ENCODE data around the gene AUTS2. TPM values are rescaled to one million over a fixed set of nuclear protein-coding genes. Genes with fewer than 3 reads are reported as not detected.

AUTS2 gene
- total RNA-seq, 1 donor from 2014 or later, result 94.1 TPM

DNA sequence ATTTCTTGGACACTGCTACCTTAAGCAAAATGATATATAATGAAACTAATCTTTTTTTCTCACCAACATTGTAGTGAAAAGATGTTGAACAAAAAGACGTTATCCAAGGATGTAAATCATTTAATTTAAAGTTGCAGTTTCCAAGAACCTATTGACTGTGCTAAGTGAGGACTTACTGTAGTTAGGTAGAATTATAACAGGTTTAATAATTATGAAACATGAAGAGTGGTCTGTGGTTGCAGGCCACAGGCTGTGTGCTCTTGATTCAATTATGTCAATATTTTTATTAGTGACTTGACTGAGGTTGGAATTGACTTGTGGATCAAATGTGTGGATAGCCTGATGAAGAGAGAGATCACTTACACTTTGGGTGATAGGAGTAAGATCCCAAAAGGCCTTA lies 478.1 kb downstream of the AUTS2 start:
- no peaks in the 10 kb centered on the region for H3K9me3 Mint-ChIP-seq
- peaks cover 39% of the 10 kb centered on the region for H3K4me1 Mint-ChIP-seq (ENCODE audit: unreplicated experiment)
- no peak for DNase-seq (ENCODE audit: extremely low spot score, unreplicated experiment)
- TF ChIP-seq, protein P1, sequence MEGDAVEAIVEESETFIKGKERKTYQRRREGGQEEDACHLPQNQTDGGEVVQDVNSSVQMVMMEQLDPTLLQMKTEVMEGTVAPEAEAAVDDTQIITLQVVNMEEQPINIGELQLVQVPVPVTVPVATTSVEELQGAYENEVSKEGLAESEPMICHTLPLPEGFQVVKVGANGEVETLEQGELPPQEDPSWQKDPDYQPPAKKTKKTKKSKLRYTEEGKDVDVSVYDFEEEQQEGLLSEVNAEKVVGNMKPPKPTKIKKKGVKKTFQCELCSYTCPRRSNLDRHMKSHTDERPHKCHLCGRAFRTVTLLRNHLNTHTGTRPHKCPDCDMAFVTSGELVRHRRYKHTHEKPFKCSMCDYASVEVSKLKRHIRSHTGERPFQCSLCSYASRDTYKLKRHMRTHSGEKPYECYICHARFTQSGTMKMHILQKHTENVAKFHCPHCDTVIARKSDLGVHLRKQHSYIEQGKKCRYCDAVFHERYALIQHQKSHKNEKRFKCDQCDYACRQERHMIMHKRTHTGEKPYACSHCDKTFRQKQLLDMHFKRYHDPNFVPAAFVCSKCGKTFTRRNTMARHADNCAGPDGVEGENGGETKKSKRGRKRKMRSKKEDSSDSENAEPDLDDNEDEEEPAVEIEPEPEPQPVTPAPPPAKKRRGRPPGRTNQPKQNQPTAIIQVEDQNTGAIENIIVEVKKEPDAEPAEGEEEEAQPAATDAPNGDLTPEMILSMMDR (conservative IDR thresholded peaks at IDR 0.05), result no peak
- H3K4me3 Mint-ChIP-seq, result no peak overlapping the region
- no peaks in the 10 kb centered on the region for H3K36me3 Mint-ChIP-seq
- no peaks in the 10 kb centered on the region for H3K27me3 Mint-ChIP-seq
- no peak overlapping the region for H3K27ac Mint-ChIP-seq

DNA sequence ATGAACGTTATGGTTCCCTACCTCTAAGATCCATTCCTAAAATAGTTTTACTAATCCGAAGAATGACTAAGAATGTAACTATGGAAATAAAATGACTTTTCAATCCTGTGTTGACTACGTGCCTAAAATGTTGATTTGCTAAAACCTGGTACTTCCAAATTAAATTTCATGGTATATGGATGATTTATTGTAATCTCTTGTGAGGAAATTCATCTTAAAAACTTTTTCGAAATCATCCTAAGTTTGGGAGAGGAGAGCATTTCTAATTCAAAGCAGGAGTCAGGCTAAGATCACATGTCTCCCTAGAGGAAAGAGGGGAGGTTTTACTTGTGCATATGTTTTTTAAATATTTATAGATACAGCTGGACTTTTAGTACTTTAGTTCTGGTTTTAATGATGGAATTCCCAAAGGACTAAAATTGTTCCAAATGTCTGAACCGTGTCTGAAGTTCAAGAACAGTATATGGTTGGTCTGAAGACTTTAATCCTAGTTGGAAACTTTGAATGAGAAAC lies 483.9 kb downstream of the AUTS2 start:
- DNase-seq (ENCODE audit: extremely low spot score, unreplicated experiment), result no peak
- peak overlapping the region; percentile 11 for H3K4me3 Mint-ChIP-seq
- TF ChIP-seq, protein P1 (conservative IDR thresholded peaks at IDR 0.05), result no peak
- H3K36me3 Mint-ChIP-seq, result peaks cover 12% of the 10 kb centered on the region
- H3K27ac Mint-ChIP-seq, result peak overlapping the region; percentile 27
- no peaks in the 10 kb centered on the region for H3K9me3 Mint-ChIP-seq
- peaks cover 13% of the 10 kb centered on the region for H3K4me1 Mint-ChIP-seq (ENCODE audit: unreplicated experiment)
- no peaks in the 10 kb centered on the region for H3K27me3 Mint-ChIP-seq

DNA sequence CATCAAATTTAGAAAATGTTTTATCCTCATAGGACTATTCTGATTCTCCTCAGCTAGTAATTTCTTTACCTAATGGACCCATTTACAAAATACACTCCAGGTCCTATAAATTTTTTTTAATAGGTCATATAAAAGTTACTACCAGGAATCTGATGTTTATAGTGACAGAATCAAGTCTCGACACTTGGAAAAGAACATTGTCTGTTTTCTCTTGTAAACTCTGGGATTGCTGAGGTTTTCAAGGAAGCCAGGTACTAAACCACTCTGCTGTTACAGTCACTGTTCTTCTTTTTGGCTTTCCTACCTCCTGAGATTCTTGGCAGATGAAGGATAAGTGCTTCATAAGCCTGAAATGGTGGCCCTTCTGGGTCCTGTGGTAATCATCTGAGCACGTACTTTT lies 493.1 kb downstream of the AUTS2 start:
- Mint-ChIP-seq H3K9me3 (no peaks in the 10 kb centered on the region), H3K36me3 (no peaks in the 10 kb centered on the region), H3K4me3 (no peak overlapping the region), H3K27ac (no peak overlapping the region), H3K27me3 (no peaks in the 10 kb centered on the region), H3K4me1 (ENCODE audit: unreplicated experiment) (peaks cover 42% of the 10 kb centered on the region)
- TF ChIP-seq, protein P1 (conservative IDR thresholded peaks at IDR 0.05), result no peak
- DNase-seq (ENCODE audit: extremely low spot score, unreplicated experiment), result no peak

DNA sequence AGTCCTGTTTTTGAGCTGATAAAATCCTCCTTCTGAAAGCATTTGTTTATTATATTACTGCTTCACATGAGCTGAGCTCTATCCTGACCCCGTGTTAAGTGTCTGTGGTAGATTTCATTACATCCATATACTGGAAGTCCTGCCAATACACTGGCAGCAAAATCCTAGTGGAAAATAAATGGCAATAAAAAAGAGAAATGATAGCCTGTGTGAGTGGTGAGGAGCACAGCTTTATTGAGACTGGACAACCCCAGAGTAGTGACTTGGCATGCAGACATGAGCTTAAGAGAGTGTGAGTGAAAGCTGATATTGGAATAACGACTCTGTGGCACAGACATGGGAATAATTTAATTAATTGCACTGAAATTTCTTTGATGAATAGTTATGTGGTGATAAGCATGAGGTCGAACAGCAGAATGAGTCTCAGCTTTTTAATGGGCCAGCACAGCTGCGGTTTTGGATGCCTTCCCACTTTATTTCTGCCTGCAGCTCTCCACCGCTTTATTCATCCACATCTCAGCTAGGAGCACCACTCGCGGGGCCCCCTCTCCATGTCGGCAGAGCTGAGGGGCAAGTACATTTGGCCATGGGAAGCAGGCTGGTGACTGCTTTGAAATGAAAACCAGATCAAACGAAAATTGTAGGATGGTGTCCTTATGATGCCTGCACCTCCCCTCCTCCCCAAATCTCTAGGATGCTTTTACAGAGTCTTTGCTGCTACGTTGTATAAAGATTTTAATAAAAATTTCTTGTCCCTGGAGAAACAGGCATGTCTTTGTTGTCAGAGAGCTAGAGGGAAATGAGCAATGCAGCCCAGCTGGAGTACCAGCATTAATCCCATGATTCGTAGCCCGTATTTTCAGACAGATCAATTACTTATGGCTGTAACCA lies 494.3 kb downstream of the AUTS2 start:
- DNase-seq (ENCODE audit: extremely low spot score, unreplicated experiment), result peak; percentile 72
- Mint-ChIP-seq H3K36me3 (no peaks in the 10 kb centered on the region), H3K4me1 (ENCODE audit: unreplicated experiment) (peaks cover 49% of the 10 kb centered on the region), H3K27me3 (no peaks in the 10 kb centered on the region), H3K9me3 (no peaks in the 10 kb centered on the region), H3K27ac (peak overlapping the region; percentile 11), H3K4me3 (peak overlapping the region; percentile 23)
- TF ChIP-seq, protein P1 (conservative IDR thresholded peaks at IDR 0.05), result no peak

DNA sequence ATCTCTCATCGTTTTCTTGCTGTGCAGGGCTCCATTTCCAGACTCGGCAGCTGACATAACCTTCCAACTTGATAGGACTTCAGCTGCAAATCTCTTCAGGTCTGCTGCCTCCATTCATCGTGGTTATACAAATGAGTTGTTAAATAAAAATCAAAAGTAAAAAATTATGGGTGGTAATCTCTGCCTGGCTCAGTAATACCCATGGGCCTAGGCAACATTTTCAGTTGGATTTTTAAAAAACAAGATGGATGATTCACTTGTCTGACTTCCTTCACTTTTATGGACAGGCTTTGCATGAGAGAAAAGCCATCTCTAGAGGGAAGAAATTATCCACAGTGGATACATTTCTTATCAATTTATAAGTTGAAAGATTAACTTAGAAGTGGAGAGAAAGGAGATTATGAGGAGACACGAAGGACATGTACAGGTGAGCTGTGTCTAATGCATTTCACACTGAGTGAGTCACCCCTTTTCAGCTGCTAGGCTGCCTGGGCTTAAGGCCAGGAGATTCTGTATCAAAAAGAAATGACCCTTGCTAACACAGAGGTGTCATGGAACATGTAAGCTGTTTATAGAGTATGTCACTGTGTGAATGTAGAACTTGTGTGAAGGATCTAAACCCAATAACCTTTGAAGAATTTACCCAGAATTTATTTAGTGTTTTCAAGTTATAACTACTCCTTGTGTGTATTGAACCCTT lies 495.1 kb downstream of the AUTS2 start:
- Mint-ChIP-seq H3K4me3 (peak overlapping the region; percentile 34), H3K36me3 (no peaks in the 10 kb centered on the region), H3K9me3 (no peaks in the 10 kb centered on the region), H3K4me1 (ENCODE audit: unreplicated experiment) (peaks cover 57% of the 10 kb centered on the region), H3K27me3 (no peaks in the 10 kb centered on the region), H3K27ac (peak overlapping the region; percentile 11)
- TF ChIP-seq, protein P1 (conservative IDR thresholded peaks at IDR 0.05), result no peak
- no peak for DNase-seq (ENCODE audit: extremely low spot score, unreplicated experiment)
